Neutrophil (primary cell): ENCODE results near the gene ZNF777.

Experiments
- H3K27ac ChIP-seq: fragments of 200-600 bp; sonication (generic); 2 replicates; pipeline ENCODE4 v1.5.1; 2016; ENCODE audit warnings: mild to moderate bottlenecking, moderate library complexity
- H3K27me3 ChIP-seq: fragments of 200-600 bp; sonication (generic); 2 replicates; pipeline ENCODE4 v1.6.0; 2016; ENCODE audit warnings: mild to moderate bottlenecking
- H3K36me3 ChIP-seq: fragments of 200-600 bp; sonication (generic); 2 replicates; pipeline ENCODE4 v1.5.1; 2017
- H3K4me1 ChIP-seq, 2 experiments: fragments of 200-600 bp in 1 of 2; sonication (generic) in 1 of 2; 1 replicate in 1 of 2; 2 replicates in 1 of 2; pipeline versions ENCODE4 v1.5.1 to v1.6.1; 2013 to 2016; ENCODE audit warnings: low read depth in 1 of 2, low read length in 1 of 2, mild to moderate bottlenecking in 1 of 2, moderate library complexity in 1 of 2; ENCODE audit not compliant: control insufficient read depth in 1 of 2, insufficient read depth in 1 of 2
- H3K4me3 ChIP-seq, 2 experiments: fragments of 200-600 bp in 1 of 2; sonication (generic) in 1 of 2; 1 replicate in 1 of 2; 2 replicates in 1 of 2; pipeline ENCODE4 v1.5.1; 2013 to 2016; ENCODE audit warnings: low read depth in 1 of 2, low read length in 1 of 2, mild to moderate bottlenecking in 1 of 2, moderate library complexity in 1 of 2
- H3K9me3 ChIP-seq: fragments of 200-600 bp; sonication (generic); 2 replicates; pipeline ENCODE4 v1.5.1; 2016
- CTCF ChIP-seq: fragments of 200-600 bp; sonication (generic); IDR thresholded peaks from 2 replicates; pipeline ENCODE4 v1.5.1; 2016; ENCODE audit warnings: antibody characterized with exemption

The ZNF777 gene

GRCh38 chr7:149489391-149490024 lies 28.6 kb upstream of the ZNF777 start:
- peak overlapping the region; percentile 20 for H3K27ac ChIP-seq
- no peaks in the 10 kb centered on the region for H3K9me3 ChIP-seq
- no peak for TF ChIP-seq CTCF
- no peaks in the 10 kb centered on the region for H3K27me3 ChIP-seq
- peaks cover 8% of the 10 kb centered on the region in 2 experiments for H3K4me1 ChIP-seq
- H3K36me3 ChIP-seq: peaks cover 84% of the 10 kb centered on the region
- no peak overlapping the region for H3K4me3 ChIP-seq

- Histone ChIP-seq H3K4me1 (no peaks in the 10 kb centered on the region), H3K27me3 (no peaks in the 10 kb centered on the region), H3K27ac (no peak overlapping the region), H3K36me3 (peaks cover 63% of the 10 kb centered on the region), H3K9me3 (no peaks in the 10 kb centered on the region), H3K4me3 (no peak overlapping the region)
- no peak for TF ChIP-seq CTCF
Observed at GRCh38 chr7:149479568-149479967, 18.7 kb upstream of the ZNF777 start.

- H3K27ac ChIP-seq: no peak overlapping the region
- no peaks in the 10 kb centered on the region for H3K9me3 ChIP-seq
- no peaks in the 10 kb centered on the region for H3K4me1 ChIP-seq
- H3K36me3 ChIP-seq: peaks cover 71% of the 10 kb centered on the region
- no peak overlapping the region for H3K4me3 ChIP-seq
- no peaks in the 10 kb centered on the region for H3K27me3 ChIP-seq
- no peak for TF ChIP-seq CTCF
Observed at GRCh38 chr7:149478754-149479153, 17.9 kb upstream of the ZNF777 start.

GRCh38 chr7:149477494-149478443 lies 16.9 kb upstream of the ZNF777 start:
- no peak for TF ChIP-seq CTCF
- no peak overlapping the region for H3K27ac ChIP-seq
- no peaks in the 10 kb centered on the region for H3K4me1 ChIP-seq
- no peaks in the 10 kb centered on the region for H3K27me3 ChIP-seq
- no peak overlapping the region for H3K4me3 ChIP-seq
- H3K36me3 ChIP-seq: peaks cover 75% of the 10 kb centered on the region
- no peaks in the 10 kb centered on the region for H3K9me3 ChIP-seq

GRCh38 chr7:149476791-149477190 lies 15.9 kb upstream of the ZNF777 start:
- H3K27ac ChIP-seq: no peak overlapping the region
- no peak overlapping the region for H3K4me3 ChIP-seq
- no peaks in the 10 kb centered on the region for H3K9me3 ChIP-seq
- peaks cover 79% of the 10 kb centered on the region for H3K36me3 ChIP-seq
- no peaks in the 10 kb centered on the region for H3K27me3 ChIP-seq
- no peak for TF ChIP-seq CTCF
- no peaks in the 10 kb centered on the region for H3K4me1 ChIP-seq
